Esophagus muscularis mucosa (tissue), 4 donors: ENCODE results near the gene TRPM3. TPM values are rescaled to one million over a fixed set of nuclear protein-coding genes. Genes with fewer than 3 reads are reported as not detected.

Experiments
- DNase-seq: peaks from one replicate; pipeline ENCODE4 v3.0.0-alpha.2; 2017; ENCODE audit errors: extremely low spot score
- H3K27ac ChIP-seq, 4 donors: fragments of 200-600 bp; sonication (generic); replicated peaks in 1 of 4; 1 replicate in 3 of 4; 2 replicates in 1 of 4; pipeline ENCODE4 v1.5.1; 2016 to 2019; ENCODE audit warnings: mild to moderate bottlenecking in 1 of 4
- H3K27me3 ChIP-seq, 4 donors: fragments of 200-600 bp; sonication (generic); one replicate each; pipeline versions ENCODE4 v1.5.1 to v1.6.0; 2016 to 2019
- H3K36me3 ChIP-seq, 4 donors: fragments of 200-600 bp; sonication (generic); one replicate each; pipeline ENCODE4 v1.5.1; 2016 to 2019
- H3K4me1 ChIP-seq, 4 donors: fragments of 200-600 bp; sonication (generic); one replicate each; pipeline ENCODE4 v1.5.1; 2016 to 2019
- H3K4me3 ChIP-seq, 4 donors: fragments of 200-600 bp; sonication (generic); 1 replicate in 2 of 4; 2 replicates in 2 of 4; pipeline ENCODE4 v1.5.1; 2016 to 2019; ENCODE audit warnings: mild to moderate bottlenecking in 4 of 4, moderate library complexity in 1 of 4
- H3K9me3 ChIP-seq, 4 donors: fragments of 200-600 bp; sonication (generic); 1 replicate in 3 of 4; 2 replicates in 1 of 4; pipeline ENCODE4 v1.5.1; 2016 to 2019
- CTCF ChIP-seq, 3 experiments: fragments of 200-600 bp in 2 of 3; fragments of 450-650 bp in 1 of 3; sonication (generic) in 2 of 3; IDR thresholded peaks; one replicate each; pipeline ENCODE4 v1.5.1; 2017 to 2019; ENCODE audit warnings: antibody characterized with exemption in 3 of 3, mild to moderate bottlenecking in 2 of 3, moderate library complexity in 1 of 3
- EP300 ChIP-seq: sonication (generic); formaldehyde crosslinking; IDR thresholded peaks from one replicate; pipeline ENCODE4 v1.6.1; 2017; ENCODE audit warnings: antibody characterized with exemption
- POLR2A ChIP-seq: fragments of 450-650 bp; IDR thresholded peaks from one replicate; pipeline ENCODE4 v1.6.1; 2017; ENCODE audit warnings: antibody characterized with exemption, moderate library complexity, mild to moderate bottlenecking, low read depth
- POLR2AphosphoS5 ChIP-seq, 2 donors: sonication (generic); formaldehyde crosslinking; IDR thresholded peaks; one replicate each; pipeline ENCODE4 v1.6.1; 2017; ENCODE audit warnings: antibody characterized with exemption in 2 of 2
- WGBS: methylation state at CpG from one replicate; pipeline ENCODE4 v1.1.5; 2018; 5-methylcytosine and 5-hydroxymethylcytosine counted together
- intact Hi-C: fragments of 100-400 bp; cut with DNase I; formaldehyde crosslinking; loops from one replicate; pipeline ENCODE4 v1.15.1; 2023
- total RNA-seq, 4 donors: library from RNA; depleted of rRNA; stranded (reverse); fragments of >200 nt; gene quantifications; one replicate each; pipeline versions ENCODE4 v1.1.0 to v1.2.1, GENCODE V29; 2016

TRPM3 gene
- total RNA-seq, 4 donors from 2014 or later = 0.13 to 0.17 TPM; not detected in 2

GRCh38 chr9:70947511-70947910 is 173.9 kb downstream of the TRPM3 start:
- intact Hi-C loops = no loop called here
- Histone ChIP-seq H3K27ac (no peak overlapping the region), H3K27me3 (no peaks in the 10 kb centered on the region), H3K4me3 (no peak overlapping the region), H3K4me1 (no peaks in the 10 kb centered on the region), H3K36me3 (no peaks in the 10 kb centered on the region), H3K9me3 (no peaks in the 10 kb centered on the region)
- no peak for DNase-seq
- TF ChIP-seq POLR2A (no peak), CTCF (IDR thresholded peaks at IDR 0.05) (no peak), EP300 (no peak), POLR2AphosphoS5 (IDR thresholded peaks at IDR 0.05) (no peak)
- 28% methylated on average over 2 of the region's 2 CpGs for WGBS

GRCh38 chr9:70947086-70947485 is 174.3 kb downstream of the TRPM3 start:
- H3K27me3 ChIP-seq = no peaks in the 10 kb centered on the region
- H3K4me3 ChIP-seq = no peak overlapping the region
- intact Hi-C loops = no loop called here
- DNase-seq = no peak
- no peak overlapping the region for H3K27ac ChIP-seq
- no peaks in the 10 kb centered on the region for H3K9me3 ChIP-seq
- TF ChIP-seq POLR2A = no peak
- no peak for TF ChIP-seq EP300
- TF ChIP-seq POLR2AphosphoS5 (IDR thresholded peaks at IDR 0.05) = no peak
- no peak for TF ChIP-seq CTCF (IDR thresholded peaks at IDR 0.05)
- H3K4me1 ChIP-seq = no peaks in the 10 kb centered on the region
- no peaks in the 10 kb centered on the region for H3K36me3 ChIP-seq

- H3K27me3 ChIP-seq = no peaks in the 10 kb centered on the region
- H3K36me3 ChIP-seq = no peaks in the 10 kb centered on the region
- no peaks in the 10 kb centered on the region for H3K4me1 ChIP-seq
- intact Hi-C loops = no loop called here
- H3K9me3 ChIP-seq = no peaks in the 10 kb centered on the region
- DNase-seq = no peak
- H3K27ac ChIP-seq = no peak overlapping the region
- no peak overlapping the region for H3K4me3 ChIP-seq
- no peak for TF ChIP-seq EP300
- no peak for TF ChIP-seq POLR2AphosphoS5 (IDR thresholded peaks at IDR 0.05)
- TF ChIP-seq POLR2A = no peak
Observed at GRCh38 chr9:70945301-70945700, 176.1 kb downstream of the TRPM3 start.

GRCh38 chr9:70941191-70941590 is 180.2 kb downstream of the TRPM3 start:
- no peak for DNase-seq
- 76% methylated on average over 4 of the region's 4 CpGs for WGBS
- no peaks in the 10 kb centered on the region for H3K9me3 ChIP-seq
- H3K4me1 ChIP-seq = no peaks in the 10 kb centered on the region
- no peak overlapping the region for H3K27ac ChIP-seq
- H3K4me3 ChIP-seq = no peak overlapping the region
- H3K27me3 ChIP-seq = no peaks in the 10 kb centered on the region
- intact Hi-C loops = no loop called here
- TF ChIP-seq POLR2AphosphoS5 (IDR thresholded peaks at IDR 0.05) (no peak), EP300 (no peak), POLR2A (no peak), CTCF (IDR thresholded peaks at IDR 0.05) (no peak)
- H3K36me3 ChIP-seq = no peaks in the 10 kb centered on the region

- DNase-seq = no peak
- no peaks in the 10 kb centered on the region for H3K27me3 ChIP-seq
- no peak overlapping the region for H3K27ac ChIP-seq
- H3K9me3 ChIP-seq = no peaks in the 10 kb centered on the region
- H3K36me3 ChIP-seq = no peaks in the 10 kb centered on the region
- intact Hi-C loops = no loop called here
- H3K4me1 ChIP-seq = no peaks in the 10 kb centered on the region
- 51% methylated on average over 2 of the region's 2 CpGs for WGBS
- TF ChIP-seq POLR2AphosphoS5 (IDR thresholded peaks at IDR 0.05) (no peak), CTCF (IDR thresholded peaks at IDR 0.05) (no peak), POLR2A (no peak), EP300 (no peak)
- H3K4me3 ChIP-seq = no peak overlapping the region
Observed at GRCh38 chr9:70940605-70941004, 180.8 kb downstream of the TRPM3 start.
